NCI-H82 (cell line): ENCODE measurements around the gene TOR4A.
A peak's percentile ranks its signal among the peaks of the same experiment; 100 is the strongest.

ENCODE experiments used
- DNase-seq: peaks from one replicate; lab custom pipeline; 2025; lab: John Stamatoyannopoulos, UW

The TOR4A gene

GRCh38 chr9:137294681-137295237, 17.2 kb downstream of the TOR4A start:
- DNase-seq: no peak

GRCh38 chr9:137295238-137295811, 17.8 kb downstream of the TOR4A start:
- DNase-seq: peak; percentile 45

GRCh38 chr9:137295849-137296669, 18.5 kb downstream of the TOR4A start:
- peak; percentile 38 for DNase-seq

- peak; percentile 27 for DNase-seq
Measured at GRCh38 chr9:137296670-137297664, 19.4 kb downstream of the TOR4A start.

- no peak for DNase-seq
Measured at GRCh38 chr9:137297966-137298365, 20.4 kb downstream of the TOR4A start.

- no peak for DNase-seq
Measured at GRCh38 chr9:137298401-137299202, 21.1 kb downstream of the TOR4A start.

- DNase-seq: no peak
Measured at GRCh38 chr9:137299203-137299565, 21.7 kb downstream of the TOR4A start.

- peak; percentile 21 for DNase-seq
Measured at GRCh38 chr9:137299938-137300337, 22.4 kb downstream of the TOR4A start.

- peak; percentile 76 for DNase-seq
Measured at GRCh38 chr9:137300567-137301080, 23.1 kb downstream of the TOR4A start.

GRCh38 chr9:137301081-137301947, 23.8 kb downstream of the TOR4A start:
- peak; percentile 62 for DNase-seq

GRCh38 chr9:137302118-137302448, 24.6 kb downstream of the TOR4A start, which contains the start of gene NRARP:
Gene NRARP, minus strand, starts transcription at chr9:137302271. Its CDS starts 343 bp downstream, at chr9:137301928.
- DNase-seq: peak; percentile 93

GRCh38 chr9:137302449-137303150, 25.1 kb downstream of the TOR4A start:
- DNase-seq: peak; percentile 42

- DNase-seq: no peak
Measured at GRCh38 chr9:137303151-137303892, 25.8 kb downstream of the TOR4A start.

GRCh38 chr9:137303893-137304382, 26.4 kb downstream of the TOR4A start:
- DNase-seq: no peak

GRCh38 chr9:137304383-137305059, 27.0 kb downstream of the TOR4A start:
- peak; percentile 30 for DNase-seq

GRCh38 chr9:137305060-137305797, 27.7 kb downstream of the TOR4A start:
- DNase-seq: peak; percentile 44

- DNase-seq: no peak
Measured at GRCh38 chr9:137305798-137306065, 28.2 kb downstream of the TOR4A start.
